Activated B cell treated with CpG ODN at 0.5 μM for 24 hours (primary cell): ENCODE data around the gene MARS1. TPM values are rescaled to one million over a fixed set of nuclear protein-coding genes. Genes with fewer than 3 reads are reported as not detected.

ENCODE experiments used
- ATAC-seq: fragments of 200-7000 bp; cut with Tn5 transposase; one replicate; pipeline ENCODE4 v1.10.0; 2021; ENCODE audit warnings: low read depth, mild to moderate bottlenecking, moderate library complexity
- CTCF ChIA-PET: fragments of 350-600 bp; sonication (Branson Sonifier 250); formaldehyde crosslinking; loops from one replicate; lab custom pipeline; 2021; ENCODE audit warnings: antibody characterized with exemption; lab: Charles Lee
- POLR2A ChIA-PET: fragments of 350-600 bp; sonication (Branson Sonifier 250); formaldehyde crosslinking; loops from one replicate; lab custom pipeline; 2021; ENCODE audit warnings: antibody characterized with exemption; lab: Charles Lee
- DNase-seq: peaks from one replicate; pipeline ENCODE4 v3.0.0; 2022
- H3K27ac Mint-ChIP-seq: one replicate; pipeline ENCODE4 v1.8.0; 2020; ENCODE audit warnings: mixed read lengths
- H3K27me3 Mint-ChIP-seq: one replicate; pipeline ENCODE4 v1.8.0; 2021; ENCODE audit warnings: mixed read lengths
- H3K36me3 Mint-ChIP-seq: one replicate; pipeline ENCODE4 v1.8.0; 2021; ENCODE audit warnings: low read depth, mixed read lengths
- H3K4me1 Mint-ChIP-seq: one replicate; pipeline ENCODE4 v1.8.0; 2021; ENCODE audit warnings: mixed read lengths
- H3K4me3 Mint-ChIP-seq: one replicate; pipeline ENCODE4 v1.8.0; 2020; ENCODE audit warnings: mild to moderate bottlenecking, mixed read lengths
- H3K9me3 Mint-ChIP-seq: one replicate; pipeline ENCODE4 v1.8.0; 2020; ENCODE audit warnings: mixed read lengths
- intact Hi-C: fragments of 100-400 bp; cut with micrococcal nuclease; formaldehyde crosslinking; loops from one replicate; pipeline ENCODE4 v1.15.1; 2024
- total RNA-seq: library from RNA; stranded (reverse); gene quantifications from 2 replicates; pipeline ENCODE4 v1.2.3, GENCODE V29; 2022
- TF ChIP-seq, protein P1 (sequence below): fragments of 200-600 bp; IDR thresholded peaks from one replicate; pipeline ENCODE4 v1.8.0; 2022; ENCODE audit warnings: antibody characterized with exemption, mild to moderate bottlenecking

MARS1 gene
- total RNA-seq, 1 donor from 2014 or later: 425 TPM

DNA sequence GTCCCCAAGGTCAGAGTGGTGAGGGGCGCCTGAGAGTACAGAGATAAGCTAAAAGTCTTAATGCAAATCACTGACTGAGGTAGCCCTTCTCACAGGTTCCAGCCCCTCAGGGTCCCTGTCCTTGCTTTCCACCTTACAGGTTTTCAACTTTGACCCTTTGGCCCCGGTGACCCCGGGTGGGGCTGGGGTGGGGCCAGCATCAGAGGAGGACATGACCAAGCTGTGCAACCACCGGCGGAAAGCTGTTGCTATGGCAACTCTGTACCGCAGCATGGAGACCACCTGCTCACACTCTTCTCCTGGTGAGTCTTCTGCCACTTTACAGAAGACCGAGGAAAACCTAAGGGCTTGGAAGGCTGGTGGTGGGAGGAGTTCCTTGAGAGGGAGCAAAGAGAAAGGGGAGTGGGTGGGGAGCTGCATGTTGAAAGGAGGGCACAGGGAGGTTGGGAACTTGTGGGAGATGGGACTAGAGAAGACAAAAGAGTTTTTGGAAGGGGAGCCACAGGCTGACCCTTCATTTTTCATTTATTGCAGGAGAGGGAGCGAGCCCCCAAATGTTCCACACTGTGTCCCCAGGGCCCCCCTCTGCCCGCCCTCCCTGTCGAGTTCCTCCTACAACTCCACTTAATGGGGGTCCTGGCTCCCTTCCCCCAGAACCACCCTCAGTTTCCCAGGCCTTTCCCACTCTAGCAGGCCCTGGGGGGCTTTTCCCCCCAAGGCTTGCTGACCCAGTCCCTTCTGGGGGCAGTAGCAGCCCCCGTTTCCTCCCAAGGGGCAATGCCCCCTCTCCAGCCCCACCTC lies 37.1 kb downstream of the MARS1 start:
- H3K36me3 Mint-ChIP-seq: peaks cover 56% of the 10 kb centered on the region

DNA sequence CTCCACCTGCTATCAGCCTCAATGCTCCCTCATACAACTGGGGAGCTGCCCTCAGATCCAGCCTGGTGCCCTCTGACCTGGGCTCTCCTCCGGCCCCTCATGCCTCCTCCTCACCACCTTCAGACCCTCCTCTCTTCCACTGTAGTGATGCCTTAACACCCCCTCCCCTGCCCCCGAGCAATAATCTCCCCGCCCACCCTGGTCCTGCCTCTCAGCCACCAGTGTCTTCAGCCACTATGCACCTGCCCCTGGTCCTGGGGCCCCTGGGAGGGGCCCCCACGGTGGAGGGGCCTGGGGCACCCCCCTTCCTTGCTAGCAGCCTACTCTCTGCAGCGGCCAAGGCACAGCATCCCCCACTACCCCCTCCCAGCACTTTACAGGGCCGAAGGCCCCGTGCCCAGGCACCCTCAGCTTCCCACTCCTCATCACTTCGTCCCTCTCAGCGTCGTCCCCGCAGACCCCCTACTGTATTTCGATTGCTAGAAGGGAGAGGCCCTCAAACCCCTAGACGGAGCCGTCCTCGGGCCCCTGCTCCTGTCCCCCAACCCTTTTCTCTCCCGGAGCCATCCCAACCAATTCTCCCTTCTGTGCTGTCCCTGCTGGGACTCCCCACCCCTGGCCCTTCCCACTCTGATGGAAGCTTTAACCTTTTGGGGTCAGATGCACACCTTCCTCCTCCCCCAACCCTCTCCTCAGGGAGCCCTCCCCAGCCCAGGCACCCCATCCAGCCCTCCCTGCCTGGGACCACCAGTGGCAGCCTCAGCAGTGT lies 37.9 kb downstream of the MARS1 start:
- ChIA-PET POLR2A (no interaction called here), CTCF (no interaction called here)
- no peak overlapping the region for H3K27ac Mint-ChIP-seq
- H3K4me3 Mint-ChIP-seq: no peak overlapping the region
- H3K36me3 Mint-ChIP-seq: peaks cover 59% of the 10 kb centered on the region
- no peaks in the 10 kb centered on the region for H3K27me3 Mint-ChIP-seq
- intact Hi-C loops: no loop called here
- no peaks in the 10 kb centered on the region for H3K9me3 Mint-ChIP-seq
- TF ChIP-seq, protein P1, sequence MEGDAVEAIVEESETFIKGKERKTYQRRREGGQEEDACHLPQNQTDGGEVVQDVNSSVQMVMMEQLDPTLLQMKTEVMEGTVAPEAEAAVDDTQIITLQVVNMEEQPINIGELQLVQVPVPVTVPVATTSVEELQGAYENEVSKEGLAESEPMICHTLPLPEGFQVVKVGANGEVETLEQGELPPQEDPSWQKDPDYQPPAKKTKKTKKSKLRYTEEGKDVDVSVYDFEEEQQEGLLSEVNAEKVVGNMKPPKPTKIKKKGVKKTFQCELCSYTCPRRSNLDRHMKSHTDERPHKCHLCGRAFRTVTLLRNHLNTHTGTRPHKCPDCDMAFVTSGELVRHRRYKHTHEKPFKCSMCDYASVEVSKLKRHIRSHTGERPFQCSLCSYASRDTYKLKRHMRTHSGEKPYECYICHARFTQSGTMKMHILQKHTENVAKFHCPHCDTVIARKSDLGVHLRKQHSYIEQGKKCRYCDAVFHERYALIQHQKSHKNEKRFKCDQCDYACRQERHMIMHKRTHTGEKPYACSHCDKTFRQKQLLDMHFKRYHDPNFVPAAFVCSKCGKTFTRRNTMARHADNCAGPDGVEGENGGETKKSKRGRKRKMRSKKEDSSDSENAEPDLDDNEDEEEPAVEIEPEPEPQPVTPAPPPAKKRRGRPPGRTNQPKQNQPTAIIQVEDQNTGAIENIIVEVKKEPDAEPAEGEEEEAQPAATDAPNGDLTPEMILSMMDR: no peak
- DNase-seq (no peak), ATAC-seq (no peak)
- H3K4me1 Mint-ChIP-seq: peaks cover 33% of the 10 kb centered on the region

More for the DNA sequence above, 37.1 kb downstream of the MARS1 start:
- TF ChIP-seq, protein P1: no peak
- no peak for DNase-seq
- Mint-ChIP-seq H3K27ac (peak overlapping the region; percentile 86), H3K27me3 (no peaks in the 10 kb centered on the region), H3K9me3 (no peaks in the 10 kb centered on the region), H3K4me1 (peaks cover 39% of the 10 kb centered on the region), H3K4me3 (peak overlapping the region; percentile 92)
- intact Hi-C loops: loop anchor here (5.0 kb wide), 2 partner anchors 1408 to 1698 kb away; partner anchors contain the start of genes DNAJC14, RPL41 and ZC3H10
- ChIA-PET CTCF (interaction anchor here (1.0 kb wide), 1 partner anchor 49 kb away, joined by 3 read pairs; no protein-coding TSS in a partner anchor), POLR2A (interaction anchor here (2.1 to 2.2 kb wide), 2 partner anchors 21 to 45 kb away, joined by 10 to 18 read pairs; partner anchors contain the start of genes ARHGAP9 and DCTN2)
- ATAC-seq: no peak

DNA sequence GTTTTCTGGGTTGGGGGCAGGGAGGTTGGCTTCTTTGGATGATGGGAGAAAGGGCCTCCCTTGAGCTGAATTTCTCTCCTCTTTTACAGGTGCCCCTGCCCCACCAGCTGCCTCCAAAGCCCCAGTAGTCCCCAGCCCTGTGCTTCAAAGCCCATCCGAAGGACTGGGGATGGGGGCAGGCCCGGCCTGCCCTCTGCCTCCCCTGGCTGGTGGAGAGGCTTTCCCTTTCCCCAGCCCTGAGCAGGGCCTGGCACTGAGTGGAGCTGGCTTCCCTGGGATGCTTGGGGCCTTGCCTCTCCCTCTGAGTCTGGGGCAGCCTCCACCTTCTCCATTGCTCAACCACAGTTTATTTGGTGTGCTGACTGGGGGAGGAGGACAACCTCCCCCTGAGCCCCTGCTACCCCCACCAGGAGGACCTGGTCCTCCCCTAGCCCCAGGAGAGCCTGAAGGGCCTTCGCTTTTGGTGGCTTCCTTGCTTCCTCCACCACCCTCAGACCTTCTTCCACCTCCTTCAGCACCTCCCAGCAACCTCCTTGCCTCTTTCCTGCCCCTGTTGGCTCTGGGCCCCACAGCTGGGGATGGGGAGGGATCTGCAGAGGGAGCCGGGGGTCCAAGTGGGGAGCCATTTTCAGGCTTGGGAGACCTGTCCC lies 38.7 kb downstream of the MARS1 start:
- H3K4me3 Mint-ChIP-seq: no peak overlapping the region
- H3K27me3 Mint-ChIP-seq: no peaks in the 10 kb centered on the region
- peak overlapping the region; percentile 35 for H3K27ac Mint-ChIP-seq
- no peak for ATAC-seq
- peaks cover 25% of the 10 kb centered on the region for H3K4me1 Mint-ChIP-seq
- ChIA-PET CTCF (no interaction called here), POLR2A (no interaction called here)
- TF ChIP-seq, protein P1: no peak
- intact Hi-C loops: no loop called here
- no peak for DNase-seq
- H3K9me3 Mint-ChIP-seq: no peaks in the 10 kb centered on the region
- peaks cover 67% of the 10 kb centered on the region for H3K36me3 Mint-ChIP-seq

DNA sequence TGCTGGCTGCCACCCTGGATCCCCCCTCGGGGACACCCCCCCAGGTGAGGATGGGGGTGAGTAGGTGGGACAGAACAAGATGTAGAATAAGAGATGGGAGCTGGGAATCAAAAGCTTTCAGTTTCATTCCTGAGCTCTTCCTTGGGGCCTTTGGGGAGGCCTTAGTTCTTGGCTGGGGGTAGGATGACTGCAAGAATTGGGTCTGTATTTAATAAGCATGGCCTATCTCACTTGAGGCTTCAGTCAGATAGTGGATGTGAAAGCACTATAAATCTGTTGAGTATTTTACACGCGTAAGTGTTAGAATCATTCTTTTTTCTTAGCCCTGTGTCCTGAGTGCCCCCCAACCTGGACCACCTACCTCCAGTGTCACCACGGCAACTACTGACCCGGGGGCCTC lies 39.3 kb downstream of the MARS1 start:
- no peaks in the 10 kb centered on the region for H3K9me3 Mint-ChIP-seq
- no peak for DNase-seq
- peaks cover 19% of the 10 kb centered on the region for H3K4me1 Mint-ChIP-seq
- H3K27ac Mint-ChIP-seq: no peak overlapping the region
- no peak for ATAC-seq
- intact Hi-C loops: no loop called here
- ChIA-PET POLR2A (interaction anchor here (1.2 kb wide), 1 partner anchor 7 kb away, joined by 3 read pairs; no protein-coding TSS in a partner anchor), CTCF (no interaction called here)
- H3K4me3 Mint-ChIP-seq: no peak overlapping the region
- TF ChIP-seq, protein P1: no peak
- H3K36me3 Mint-ChIP-seq: peaks cover 73% of the 10 kb centered on the region
- no peaks in the 10 kb centered on the region for H3K27me3 Mint-ChIP-seq
